ENCODE data around the gene MBLAC1.

- TF ChIP-seq CTCF (IDR thresholded peaks at IDR 0.05) = no peak
- no peak for TF ChIP-seq POLR2A (IDR thresholded peaks at IDR 0.05)
Observed at GRCh38 chr7:100111914-100112313, 14.9 kb upstream of the MBLAC1 start.
